Activated CD8-positive, alpha-beta T cell treated with anti-CD3 and anti-CD28 coated beads for 36 hours (primary cell): ENCODE results near the gene CHURC1. TPM values are rescaled to one million over a fixed set of nuclear protein-coding genes. Genes with fewer than 3 reads are reported as not detected.

Source experiments
- ATAC-seq: fragments of 200-7000 bp; cut with Tn5 transposase; one replicate; pipeline ENCODE4 v1.10.0; 2021; ENCODE audit warnings: mild to moderate bottlenecking, moderate library complexity
- CTCF ChIA-PET: fragments of 350-600 bp; sonication (Branson Sonifier 250); formaldehyde crosslinking; loops from one replicate; lab custom pipeline; 2021; ENCODE audit warnings: antibody characterized with exemption; lab: Charles Lee
- POLR2A ChIA-PET: fragments of 350-600 bp; sonication (Branson Sonifier 250); formaldehyde crosslinking; loops from one replicate; lab custom pipeline; 2021; ENCODE audit warnings: antibody characterized with exemption; lab: Charles Lee
- DNase-seq: peaks from one replicate; pipeline ENCODE4 v3.0.0-alpha.2; 2020
- H3K27ac Mint-ChIP-seq: one replicate; pipeline ENCODE4 v1.8.0; 2021; ENCODE audit warnings: mild to moderate bottlenecking, mixed read lengths
- H3K27me3 Mint-ChIP-seq: one replicate; pipeline ENCODE4 v1.8.0; 2021; ENCODE audit warnings: mixed read lengths
- H3K36me3 Mint-ChIP-seq: one replicate; pipeline ENCODE4 v1.8.0; 2021; ENCODE audit warnings: low read depth, mixed read lengths
- H3K4me1 Mint-ChIP-seq: one replicate; pipeline ENCODE4 v1.8.0; 2021; ENCODE audit warnings: low read depth, mixed read lengths
- H3K4me3 Mint-ChIP-seq: one replicate; pipeline ENCODE4 v1.8.0; 2021; ENCODE audit warnings: mild to moderate bottlenecking, moderate library complexity, mixed read lengths
- H3K9me3 Mint-ChIP-seq: one replicate; pipeline ENCODE4 v1.8.0; 2021; ENCODE audit warnings: mixed read lengths
- CTCF ChIP-seq: fragments of 200-600 bp; IDR thresholded peaks from one replicate; pipeline ENCODE4 v1.8.0; 2022; ENCODE audit warnings: antibody characterized with exemption, mild to moderate bottlenecking
- intact Hi-C: fragments of 100-400 bp; cut with micrococcal nuclease; formaldehyde crosslinking; loops from one replicate; pipeline ENCODE4 v1.10.0; 2022
- total RNA-seq, 2 experiments: library from RNA; stranded (reverse); gene quantifications; one replicate each; pipeline ENCODE4 v1.2.3, GENCODE V29; 2021

CHURC1 gene
- total RNA-seq, 2 experiments from 2014 or later = 47.0 to 57.4 TPM

DNA sequence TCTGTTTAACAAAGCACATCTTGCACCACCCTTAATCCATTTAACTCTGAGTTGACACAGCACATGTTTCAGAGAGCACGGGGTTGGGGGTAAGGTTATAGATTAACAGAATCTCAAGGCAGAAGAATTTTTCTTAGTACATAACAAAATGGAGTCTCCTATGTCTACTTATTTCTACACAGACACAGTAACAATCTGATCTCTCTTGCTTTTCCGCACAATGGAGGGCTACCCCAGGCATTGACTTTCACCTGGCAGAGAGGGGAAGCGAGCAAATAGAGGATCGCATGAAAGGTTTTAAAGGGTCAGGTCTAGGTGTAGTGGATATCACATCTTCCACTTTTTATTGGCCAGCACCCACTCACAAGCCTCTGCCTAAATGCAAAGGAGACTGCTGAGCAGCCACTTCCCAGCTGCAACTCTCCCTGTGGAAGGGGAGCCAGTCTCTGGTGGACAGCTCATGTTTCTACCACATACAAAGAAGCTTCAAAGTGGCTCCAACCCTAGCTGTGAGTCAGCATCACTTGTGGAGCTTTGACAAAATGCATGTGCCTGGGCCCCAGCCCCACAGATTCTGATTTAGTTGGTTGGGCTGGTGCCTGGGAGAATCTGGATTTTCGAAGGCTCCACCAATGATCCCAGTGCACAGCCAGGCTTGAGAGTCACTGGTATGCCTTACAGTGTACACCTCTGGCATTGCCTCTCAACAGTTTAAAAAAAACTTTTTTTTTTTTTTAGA lies 65.2 kb downstream of the CHURC1 start:
- Mint-ChIP-seq H3K9me3 (no peaks in the 10 kb centered on the region), H3K36me3 (no peaks in the 10 kb centered on the region), H3K27me3 (peaks cover 7% of the 10 kb centered on the region), H3K4me3 (no peak overlapping the region), H3K27ac (no peak overlapping the region), H3K4me1 (peaks cover 6% of the 10 kb centered on the region)
- DNase-seq = no peak
- no peak for TF ChIP-seq CTCF
- ATAC-seq = no peak
- intact Hi-C loops = loop anchor here (10.0 kb wide), 2 partner anchors 155 to 315 kb away; no protein-coding TSS in a partner anchor
- CTCF ChIA-PET = interaction anchor here (2.2 kb wide), 1 partner anchor 88 kb away, joined by 6 read pairs; no protein-coding TSS in a partner anchor
- POLR2A ChIA-PET = no interaction called here

- no peak for ATAC-seq
- Mint-ChIP-seq H3K4me1 (peaks cover 19% of the 10 kb centered on the region), H3K9me3 (no peaks in the 10 kb centered on the region), H3K27me3 (peaks cover 7% of the 10 kb centered on the region), H3K27ac (no peak overlapping the region), H3K4me3 (peak overlapping the region; percentile 65), H3K36me3 (peaks cover 2% of the 10 kb centered on the region)
- DNase-seq = peak; percentile 56
- peak; percentile 68 for TF ChIP-seq CTCF
- ChIA-PET CTCF (interaction anchor here (0.9 to 3.5 kb wide), 11 partner anchors 10 to 171 kb away, joined by 3 to 18 read pairs (median 4); no protein-coding TSS in a partner anchor), POLR2A (interaction anchor here (0.6 kb wide), 1 partner anchor 43 kb away, joined by 3 read pairs; no protein-coding TSS in a partner anchor)
- intact Hi-C loops = loop anchor here (10.0 kb wide), 2 partner anchors 159 to 311 kb away; no protein-coding TSS in a partner anchor
These were observed 69.4 kb downstream of the CHURC1 start for GRCh38 chr14:64983439-64984310.

Other genes starting within 250 kb of the CHURC1 start
- gene PLEKHG3, start 210.0 kb upstream of the CHURC1 start, total RNA-seq = 1 to 10 TPM; 2.7 to 2.8 TPM
- under 1 TPM; 0.07 to 0.27 TPM for gene SPTB, start 34.5 kb upstream of the CHURC1 start, total RNA-seq
- not detected for gene GPX2, start 28.3 kb downstream of the CHURC1 start, total RNA-seq
- gene RAB15, start 57.9 kb downstream of the CHURC1 start, total RNA-seq = 1 to 10 TPM; 2.1 to 2.3 TPM
- 10 to 100 TPM; 18.8 to 23.5 TPM for gene FNTB, start 72.4 kb downstream of the CHURC1 start, total RNA-seq
- gene MAX, start 188.1 kb downstream of the CHURC1 start, total RNA-seq = 10 to 100 TPM; 92.6 to 92.8 TPM